CD4-positive, alpha-beta T cell treated with Interleukin-15 for 1 hour (primary cell): ENCODE results near the gene CACNB2.
"Not testable (repeated sequence)": the region's sequence is repeated elsewhere in the genome, so short reads cannot be mapped to it uniquely, and the experiment has no call there.

Experiments used
- DNase-seq: peaks from one replicate; pipeline ENCODE4 v3.0.0-alpha.2; 2020

The CACNB2 gene

DNA sequence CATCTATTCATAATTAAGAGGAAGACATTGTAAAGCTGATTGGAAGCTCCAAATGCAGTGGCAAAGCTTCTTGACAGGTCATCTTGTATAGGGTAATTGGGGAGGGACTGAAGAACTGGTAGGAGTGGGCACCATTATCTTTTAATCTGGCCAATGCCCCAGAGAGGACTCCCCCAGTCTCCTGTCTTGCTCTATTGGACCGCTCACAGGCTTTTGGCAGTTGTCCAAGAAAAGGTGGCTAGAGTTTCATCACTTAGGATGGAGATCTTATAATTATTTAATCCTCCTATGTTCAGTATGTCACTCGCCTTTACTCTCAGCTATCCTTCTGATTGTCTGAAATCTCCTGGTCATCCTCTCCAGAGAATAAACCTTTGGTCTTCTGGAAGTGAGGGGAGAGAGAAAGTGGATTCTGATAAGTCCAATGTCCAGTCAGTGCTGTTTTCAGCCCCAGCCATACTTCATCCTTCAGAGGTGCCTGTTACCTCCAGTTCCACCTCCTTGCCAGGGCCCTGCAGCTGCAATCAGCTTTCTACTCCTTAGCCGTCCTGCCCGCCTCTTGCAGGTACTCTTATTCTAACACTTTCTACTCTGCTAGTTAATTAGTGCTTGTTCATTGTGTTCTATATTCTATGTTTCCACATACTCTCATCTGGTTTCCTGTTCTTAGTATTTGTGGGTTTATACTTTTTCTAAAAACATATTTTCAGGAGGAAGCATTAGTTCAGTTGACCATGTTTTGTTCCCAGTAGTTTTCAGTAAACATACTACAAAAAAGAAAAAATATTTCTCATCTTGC lies 269.6 kb downstream of the CACNB2 start:
- no peak for DNase-seq

DNA sequence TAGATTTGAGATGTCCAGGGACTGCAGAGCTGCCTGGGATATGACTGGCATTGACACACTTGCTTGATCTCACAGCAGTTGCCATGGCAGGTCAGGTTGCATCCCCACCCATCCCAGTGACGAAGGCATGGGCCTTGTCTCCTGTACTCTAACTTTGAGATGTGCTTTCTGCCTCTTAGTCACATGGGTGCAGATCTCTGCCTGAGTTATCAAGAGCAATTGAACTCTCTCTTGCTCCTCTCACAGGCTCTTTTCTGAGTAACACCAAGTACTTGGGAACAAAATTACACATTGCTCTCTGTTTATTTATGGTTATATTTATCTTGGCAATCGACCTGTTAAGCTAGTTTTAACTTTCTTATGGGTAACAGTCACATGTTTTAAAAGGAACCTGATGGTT lies 273.8 kb downstream of the CACNB2 start:
- no peak for DNase-seq

DNA sequence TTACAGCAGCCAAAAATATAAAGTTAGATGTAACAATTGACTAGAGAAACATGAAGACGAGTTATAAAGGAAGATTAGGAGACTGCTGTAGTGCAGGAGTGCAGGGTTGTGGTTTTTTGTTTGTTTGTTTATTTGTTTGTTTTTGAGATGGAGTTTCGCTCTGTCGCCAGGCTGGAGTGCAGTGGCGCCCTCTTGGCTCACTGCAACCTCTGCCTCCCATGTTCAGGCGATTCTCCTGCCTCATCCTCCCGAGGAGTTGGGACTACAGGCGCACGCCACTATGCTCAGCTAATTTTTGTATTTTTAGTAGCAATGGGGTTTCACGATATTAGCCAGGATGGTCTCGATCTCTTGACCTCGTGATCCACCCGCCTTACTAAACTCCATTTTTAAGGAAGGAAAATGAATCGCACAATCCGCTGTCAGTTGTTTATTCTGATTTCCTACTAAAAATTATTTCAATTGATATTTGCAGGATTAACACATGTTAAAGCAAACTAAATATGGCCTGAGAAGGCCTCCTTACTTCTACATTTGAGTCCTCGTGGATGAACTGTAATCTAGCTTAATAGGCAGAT lies 277.8 kb downstream of the CACNB2 start:
- DNase-seq: no peak

DNA sequence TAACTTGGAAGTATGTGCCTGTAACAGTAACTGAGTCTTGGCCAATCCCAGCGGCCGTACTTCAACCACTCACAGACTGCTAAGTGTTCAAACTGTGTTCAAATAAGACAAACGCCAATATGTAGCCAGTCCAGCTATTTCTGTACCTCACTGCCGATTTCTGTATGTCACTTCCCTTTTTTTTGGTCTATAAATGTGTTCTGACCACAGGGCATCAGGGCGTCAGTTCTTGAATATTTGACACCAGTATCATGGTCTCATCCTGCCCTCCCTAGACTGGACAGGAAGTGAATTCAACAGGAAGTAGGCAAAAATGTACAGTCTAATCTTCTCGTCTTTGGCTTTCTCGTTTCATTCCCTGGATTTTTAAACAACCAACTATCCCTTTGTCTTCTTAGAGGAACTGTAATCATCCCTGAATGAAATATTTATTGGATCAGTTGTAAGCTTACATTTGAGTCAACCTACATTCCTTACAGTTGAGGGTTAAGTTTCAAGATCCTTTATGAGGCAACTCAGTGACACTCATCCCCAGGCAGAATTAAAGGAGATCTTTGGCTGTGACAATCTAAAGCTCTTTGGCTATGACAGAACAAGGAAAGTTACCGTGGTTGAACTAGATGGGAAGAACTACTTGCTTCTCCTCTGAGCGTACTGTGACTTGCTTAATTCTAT lies 278.5 kb downstream of the CACNB2 start:
- DNase-seq: no peak

DNA sequence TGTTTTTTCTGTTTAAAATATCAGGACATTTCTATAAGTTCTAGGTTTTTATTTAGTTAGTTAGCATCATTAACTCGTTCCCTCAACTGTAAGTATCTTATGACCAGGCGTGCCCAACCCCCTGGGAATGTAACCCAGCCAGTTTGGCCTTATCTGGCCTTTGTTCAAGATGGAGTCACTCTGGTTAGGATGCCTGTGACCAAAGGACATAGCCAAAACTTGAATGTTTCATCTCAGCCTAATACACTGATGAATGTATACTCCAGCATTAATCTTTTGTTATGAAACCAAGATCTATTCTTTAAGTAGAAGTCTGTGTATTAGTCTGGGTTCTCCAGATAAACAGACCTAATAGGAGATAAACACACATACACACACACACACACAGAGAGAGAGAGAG lies 279.7 kb downstream of the CACNB2 start:
- DNase-seq: no peak

DNA sequence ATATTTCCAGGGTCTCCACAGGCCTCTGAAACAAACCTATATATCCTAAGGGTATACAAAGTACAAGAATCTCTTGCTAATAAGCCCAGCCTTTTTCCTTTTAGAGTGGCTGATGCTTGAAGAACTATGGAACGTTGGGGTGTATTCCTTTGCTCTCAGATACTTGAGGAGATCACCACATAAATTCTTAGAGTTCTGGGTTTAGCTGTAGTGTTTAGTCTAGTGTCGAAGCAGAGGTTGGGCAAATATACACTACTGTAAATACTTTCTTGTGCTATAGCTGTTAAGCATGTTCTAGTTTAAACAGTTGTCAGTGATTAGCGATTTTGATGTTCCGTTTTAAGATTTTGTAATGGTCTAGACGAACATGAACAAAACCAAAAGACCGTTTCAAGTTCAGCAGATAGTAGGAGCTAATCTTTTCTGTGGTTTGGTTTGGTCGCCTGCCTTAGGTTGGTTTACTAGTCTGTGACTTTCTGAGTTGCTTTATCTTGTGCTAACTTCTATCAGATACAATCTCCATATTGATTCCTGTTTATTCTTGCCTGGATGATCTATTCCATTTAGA lies 281.6 kb downstream of the CACNB2 start:
- no peak for DNase-seq

DNA sequence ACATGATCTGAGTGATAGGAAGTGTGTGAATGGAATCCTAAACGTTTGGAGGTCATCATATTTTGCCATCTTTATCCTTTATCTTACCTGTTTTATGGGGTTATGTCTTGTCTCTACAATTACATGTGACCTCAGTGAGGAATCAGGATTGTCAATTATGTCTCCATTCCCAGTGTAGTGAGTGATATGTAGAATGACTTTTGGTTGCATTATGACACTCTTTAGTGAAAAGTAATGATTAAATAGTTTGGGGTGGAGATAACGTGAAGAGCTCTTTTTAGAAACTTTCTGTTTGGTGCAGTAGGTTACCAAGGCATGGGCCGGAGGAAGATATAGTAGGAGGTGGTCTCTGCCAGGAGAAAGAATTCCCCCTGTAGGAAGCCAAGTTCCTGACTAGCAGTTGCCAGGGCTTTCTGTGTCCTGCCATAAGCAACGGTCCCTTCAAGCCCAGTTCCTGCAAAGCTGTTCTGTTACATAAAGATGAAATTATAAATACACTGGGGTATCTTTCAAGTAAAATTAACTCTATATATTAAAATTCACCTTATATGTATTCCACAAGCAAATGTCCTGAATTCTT lies 282.9 kb downstream of the CACNB2 start:
- no peak for DNase-seq

DNA sequence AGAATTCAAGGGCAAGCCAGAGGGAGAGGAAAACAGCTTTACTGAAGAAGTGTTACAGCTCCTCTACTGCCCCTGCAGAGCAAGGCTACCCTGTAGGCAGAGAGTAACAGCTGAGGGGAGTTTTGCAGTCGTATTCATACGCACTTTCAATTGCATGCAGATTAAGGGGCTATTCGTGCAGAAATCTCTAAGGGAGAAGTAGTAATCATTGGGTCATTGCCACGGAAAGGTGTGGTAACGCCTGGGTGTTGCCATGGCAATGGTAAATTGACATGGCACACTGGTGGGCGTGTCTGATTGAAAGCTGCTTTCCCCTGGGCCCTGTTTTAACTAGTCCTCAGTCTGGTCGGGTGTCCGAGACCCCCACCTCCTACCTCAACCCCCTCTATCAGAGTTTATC lies 284.0 kb downstream of the CACNB2 start:
- DNase-seq: no peak

DNA sequence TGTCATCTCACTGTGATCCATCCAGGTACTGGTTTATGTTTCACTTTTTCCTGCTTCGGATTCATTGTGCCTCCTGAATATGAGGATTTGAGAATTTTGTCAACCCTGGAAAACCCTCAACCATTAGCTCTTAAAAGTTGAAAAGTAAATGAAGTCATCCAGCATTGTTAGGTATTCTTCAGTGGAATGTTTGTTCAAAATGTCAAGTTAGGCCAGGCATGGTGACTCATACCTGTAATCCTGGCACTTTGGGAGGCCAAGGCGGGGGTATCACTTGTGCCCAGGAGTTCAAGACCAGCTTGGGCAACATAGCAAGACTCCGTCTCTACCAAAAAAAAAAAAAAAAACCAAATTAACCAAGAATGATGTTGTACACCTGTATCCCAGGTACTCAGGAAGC lies 289.1 kb downstream of the CACNB2 start:
- DNase-seq: no peak

DNA sequence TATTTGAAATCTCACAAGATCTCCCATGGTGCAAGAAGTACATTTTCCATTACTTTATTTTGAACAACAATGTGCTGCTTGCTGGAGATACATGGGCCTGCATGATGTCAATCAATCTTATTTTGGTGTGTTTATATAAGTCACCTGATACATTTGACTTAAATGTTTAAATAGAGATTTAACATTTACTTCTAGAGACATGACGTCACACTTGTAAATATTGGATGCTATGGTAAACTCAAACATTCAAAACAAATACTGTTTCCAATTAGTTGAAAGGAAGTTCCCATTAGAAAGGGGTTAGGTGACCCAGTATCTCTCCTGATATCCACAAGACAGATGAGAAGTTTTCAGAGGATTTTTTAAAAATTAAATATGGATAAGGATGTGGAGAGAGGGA lies 296.7 kb downstream of the CACNB2 start:
- DNase-seq: no peak

DNA sequence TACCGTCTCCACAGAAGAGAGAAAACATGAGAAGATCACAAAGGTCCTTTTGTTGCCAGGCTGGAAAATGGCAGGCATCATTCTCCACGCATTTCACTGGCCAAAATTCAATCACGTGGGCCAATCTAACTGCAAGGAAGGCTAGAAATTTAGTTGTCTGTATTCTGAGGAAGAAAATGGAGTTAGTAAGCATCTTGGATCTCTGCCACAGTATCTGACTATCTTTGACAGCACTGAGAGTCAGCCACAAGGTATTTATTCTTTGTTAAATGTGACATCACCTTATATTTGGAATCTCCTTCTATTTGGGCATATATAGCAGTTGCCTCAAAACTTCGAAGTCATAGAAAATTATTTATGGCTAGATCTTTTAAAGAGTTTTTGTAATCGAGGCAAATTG lies 297.3 kb downstream of the CACNB2 start:
- DNase-seq: no peak

DNA sequence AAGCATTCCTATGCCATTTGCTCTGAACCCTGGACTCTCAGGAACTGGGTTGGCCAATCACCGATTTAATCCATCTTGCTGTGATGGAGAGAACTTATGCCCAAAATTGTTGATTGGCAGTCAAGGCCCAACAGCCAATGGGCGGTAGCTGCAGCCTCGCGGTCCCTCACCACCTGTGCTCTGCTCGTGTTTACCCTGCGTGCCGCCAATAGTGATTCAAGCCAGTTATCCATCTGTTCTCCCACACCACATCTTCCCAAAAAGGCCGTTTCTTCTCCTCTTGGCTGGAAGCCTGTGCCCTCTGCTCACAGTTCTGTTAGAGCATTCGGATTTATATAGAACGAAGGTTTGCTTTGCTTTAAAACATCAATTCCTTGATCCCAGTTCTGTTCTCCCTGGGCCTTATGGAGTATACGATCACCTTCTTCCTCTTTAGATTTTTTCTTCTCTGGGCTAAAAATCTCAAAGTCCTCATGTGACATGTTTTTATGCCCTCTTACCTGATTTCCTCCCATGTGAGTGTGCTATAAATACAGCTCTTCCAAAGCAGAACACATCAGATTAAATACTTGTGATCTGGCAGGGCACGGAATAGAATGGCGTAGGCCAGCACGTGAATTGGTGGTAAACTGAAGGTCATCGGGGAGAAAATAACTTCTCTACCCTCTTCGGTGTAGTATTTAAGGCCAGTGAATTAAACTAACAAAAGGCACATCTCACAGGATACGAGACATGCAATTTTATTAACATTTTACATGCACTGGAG lies 298.3 kb downstream of the CACNB2 start:
- DNase-seq: no peak

DNA sequence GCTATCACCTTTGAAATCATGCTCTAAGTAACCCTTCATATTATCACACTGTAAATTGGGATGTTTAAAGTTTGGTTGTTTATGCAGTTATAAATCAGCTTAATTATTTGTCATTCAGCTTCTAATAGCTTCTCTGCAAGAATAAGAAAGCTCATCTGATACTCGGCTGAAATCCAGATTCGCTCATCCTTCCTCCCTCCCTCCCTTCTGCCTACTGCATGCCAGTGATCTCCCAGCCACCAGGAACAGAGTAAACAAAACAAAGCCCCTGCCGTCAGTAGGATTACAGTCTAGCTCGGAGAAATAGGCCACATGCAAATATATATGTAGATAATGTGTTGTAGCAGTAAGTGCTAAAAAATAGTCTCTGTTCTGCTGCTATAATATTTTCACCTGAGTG lies 299.4 kb downstream of the CACNB2 start:
- no peak for DNase-seq

DNA sequence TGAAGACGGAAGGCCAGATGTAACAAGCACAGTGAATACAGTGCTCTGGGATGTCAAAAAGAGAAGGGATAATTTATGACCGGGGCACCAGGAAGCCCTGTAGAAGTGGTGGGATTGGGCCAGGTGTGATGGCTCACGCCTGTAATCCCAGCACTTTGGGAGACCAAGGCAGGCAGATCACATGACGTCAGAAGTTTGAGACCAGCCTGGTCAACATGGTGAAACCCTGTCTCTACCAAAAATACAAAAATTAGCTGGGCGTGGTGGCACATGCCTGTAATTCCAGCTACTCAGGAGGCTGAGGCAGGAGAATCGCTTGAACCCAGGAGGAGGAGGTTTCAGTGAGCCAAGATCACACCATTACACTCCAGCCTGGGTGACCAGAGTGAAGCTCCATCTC lies 305.4 kb downstream of the CACNB2 start:
- DNase-seq: not testable (repeated sequence)

DNA sequence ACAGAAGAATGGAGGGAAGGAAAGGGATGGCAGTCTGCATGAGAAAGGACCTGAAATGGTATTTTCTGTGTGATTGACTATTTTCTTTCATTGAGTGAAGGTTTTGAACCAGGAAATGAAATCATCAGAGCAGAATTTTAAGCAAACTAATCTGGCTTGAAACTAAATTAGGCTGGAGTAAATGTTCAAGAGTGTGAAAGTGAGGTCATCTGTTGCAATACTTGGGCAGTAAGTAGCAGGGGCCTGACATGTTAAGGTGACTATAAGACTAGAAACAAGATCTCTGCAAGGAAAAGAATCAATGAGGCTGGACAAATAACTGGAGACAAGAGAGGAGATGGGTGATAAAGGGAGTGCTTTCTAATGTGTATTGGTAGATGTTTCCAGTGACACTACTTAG lies 306.0 kb downstream of the CACNB2 start:
- DNase-seq: no peak

DNA sequence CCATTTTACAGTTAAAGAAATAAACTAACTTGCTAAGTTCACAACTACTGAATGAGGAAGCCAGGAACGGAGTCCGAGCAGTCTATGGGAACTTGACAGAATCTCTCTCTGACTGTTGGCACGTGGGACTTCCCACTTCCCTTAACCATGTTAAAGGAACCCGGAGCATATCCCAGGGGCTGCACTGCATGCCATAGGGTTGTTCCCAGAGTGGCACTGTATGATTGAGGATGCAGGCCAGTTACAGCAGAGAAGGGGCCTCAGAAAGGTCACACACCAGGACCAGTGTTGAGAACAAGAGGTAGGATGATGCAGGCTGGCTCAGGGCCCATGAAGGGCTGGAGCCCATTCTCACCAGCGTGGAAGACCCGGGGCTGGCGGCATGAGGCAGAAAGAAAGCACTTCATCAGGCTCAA lies 309.4 kb downstream of the CACNB2 start:
- no peak for DNase-seq

DNA sequence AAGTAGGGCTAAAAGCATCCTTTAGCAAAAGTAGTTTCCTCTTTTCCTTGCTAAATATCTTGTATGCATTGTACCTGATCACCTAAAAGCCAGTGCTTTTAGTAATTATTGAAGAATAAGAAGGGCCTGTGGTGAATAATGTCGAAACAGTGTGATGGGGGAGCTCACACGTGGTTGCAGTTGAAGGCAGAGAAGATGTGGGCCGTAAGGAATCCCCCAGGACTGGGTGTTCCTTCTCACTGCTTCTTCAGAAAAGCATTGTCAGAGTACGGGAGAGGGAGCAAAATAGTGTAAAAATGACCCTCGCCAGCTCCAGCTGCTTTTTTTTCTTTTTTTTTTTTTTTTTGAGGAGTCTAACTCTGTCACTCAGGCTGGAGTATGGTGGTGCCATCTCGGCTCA lies 310.1 kb downstream of the CACNB2 start:
- DNase-seq: no peak

DNA sequence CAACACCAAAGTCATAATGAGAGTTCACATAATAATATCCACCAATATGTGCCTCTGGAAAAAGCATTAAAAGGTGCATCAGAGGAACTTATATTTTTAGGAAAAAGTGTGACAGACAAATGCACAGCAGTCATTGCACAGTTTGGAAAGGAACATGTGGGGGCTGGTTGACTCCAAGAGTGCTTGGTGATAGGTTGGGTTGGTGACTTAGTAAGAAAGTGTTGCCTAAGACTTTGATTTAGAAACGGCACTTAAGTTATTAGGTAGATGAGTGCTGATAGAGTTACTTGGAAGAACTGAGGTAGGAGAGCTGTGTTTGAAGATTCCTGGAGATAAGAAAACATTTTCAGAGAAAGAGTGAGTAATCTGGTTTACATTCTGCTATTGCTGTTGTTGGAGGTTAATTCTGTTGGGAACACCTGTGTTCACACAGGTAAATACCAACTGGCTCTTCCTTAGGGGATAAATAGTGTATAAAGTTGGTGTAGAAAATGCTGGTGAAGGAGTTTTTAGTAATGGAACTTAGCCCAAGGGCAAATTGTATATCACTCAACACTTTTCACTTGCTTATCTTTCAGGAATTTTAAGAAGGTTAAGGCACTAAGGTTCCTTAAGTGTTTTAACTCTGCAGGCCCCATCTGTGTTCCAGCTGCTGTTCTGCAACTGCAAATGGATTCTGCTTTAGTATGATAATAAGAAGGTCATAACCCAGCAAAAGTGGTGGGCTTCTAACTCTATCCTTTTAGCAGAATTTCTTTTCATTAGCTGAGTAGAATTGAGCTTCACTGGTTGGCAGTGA lies 315.1 kb downstream of the CACNB2 start:
- no peak for DNase-seq

DNA sequence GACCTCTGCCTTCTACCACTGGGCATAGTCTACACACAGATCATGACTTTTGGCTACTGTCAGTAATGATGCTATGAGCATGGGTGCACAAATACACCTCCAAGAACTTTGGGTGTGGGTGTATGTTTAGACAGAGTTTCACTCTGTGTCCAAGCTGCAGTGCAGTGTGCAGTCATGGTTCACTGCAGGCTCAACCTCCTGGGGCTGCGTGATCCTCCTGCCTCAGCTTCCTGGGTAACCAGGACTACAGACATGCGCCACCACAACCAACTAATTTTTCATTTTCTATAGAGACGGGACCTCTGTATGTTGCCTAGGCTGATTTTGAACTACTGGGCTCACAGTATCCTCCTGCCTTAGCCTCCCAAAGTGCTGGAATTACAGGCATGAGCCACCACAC lies 316.8 kb downstream of the CACNB2 start:
- DNase-seq: no peak

DNA sequence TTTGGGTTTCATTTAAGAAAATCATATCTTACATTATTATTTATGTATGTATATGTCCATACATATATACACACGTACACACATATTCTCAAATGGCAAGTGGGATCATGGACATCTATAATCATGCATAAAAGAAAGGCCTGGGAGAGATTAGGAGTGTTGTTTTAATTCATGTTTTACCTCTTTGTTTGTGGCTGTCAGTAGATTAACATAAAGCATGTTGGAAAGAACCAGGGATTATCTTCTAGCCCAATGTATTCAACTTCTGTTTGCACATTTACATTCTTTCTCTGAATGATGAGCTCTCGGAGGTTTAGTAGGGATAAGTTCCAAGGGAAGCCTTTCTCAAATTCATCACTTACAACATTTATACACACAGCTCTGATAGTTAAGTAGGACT lies 319.8 kb downstream of the CACNB2 start:
- DNase-seq: no peak

DNA sequence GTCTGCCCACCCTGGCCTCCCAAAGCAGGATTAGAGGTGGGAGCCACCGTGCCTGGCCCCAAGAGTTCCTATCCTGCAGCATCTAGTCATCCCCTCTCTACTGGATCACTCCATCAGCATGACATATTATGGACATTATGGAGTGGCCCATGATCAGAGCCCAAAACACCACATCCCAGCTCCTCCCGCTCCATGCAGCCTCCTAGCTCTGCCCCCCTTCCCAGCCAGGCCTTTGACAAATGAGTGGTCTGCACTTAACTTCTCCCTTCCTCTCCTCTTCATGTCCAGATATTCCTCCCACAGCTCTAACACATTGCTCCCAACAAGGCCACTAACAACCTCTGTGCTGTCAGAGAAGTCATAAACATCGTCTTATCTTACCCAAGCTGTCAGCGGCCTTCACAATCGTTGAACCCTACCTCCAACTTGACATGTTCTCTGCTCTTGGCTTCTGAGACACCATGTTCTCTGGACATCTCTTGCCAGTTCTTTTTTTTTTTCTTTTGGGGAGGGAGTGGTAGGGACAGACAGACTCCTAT lies 323.5 kb downstream of the CACNB2 start:
- no peak for DNase-seq

DNA sequence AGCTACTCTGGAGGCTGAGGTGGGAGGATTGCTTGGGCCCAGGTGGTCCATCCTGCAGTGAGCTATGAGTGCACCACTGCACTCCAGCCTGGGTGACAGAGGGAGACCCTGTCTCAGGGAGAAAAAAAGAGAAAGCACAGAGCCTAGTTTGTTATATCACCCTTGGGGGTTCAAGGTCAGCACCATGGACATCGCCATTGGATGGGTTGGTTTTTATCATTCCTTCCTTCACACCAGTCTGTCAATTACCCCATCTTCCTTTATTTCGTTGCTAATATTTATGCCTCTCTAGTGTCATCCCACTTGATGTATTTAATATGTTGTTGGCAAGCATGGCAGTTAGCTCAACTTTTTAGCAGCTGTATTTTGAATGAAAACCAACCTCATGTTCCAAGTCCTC lies 328.9 kb downstream of the CACNB2 start:
- no peak for DNase-seq
